GM18867 (cell line): ENCODE data around the gene MAST2.
"Not testable (repeated sequence)": the region's sequence is repeated elsewhere in the genome, so short reads cannot be mapped to it uniquely, and the experiment has no call there.

ENCODE experiments used
- ATAC-seq: cut with Tn5 transposase; IDR thresholded peaks from one replicate; pipeline ENCODE4 v1.9.1; 2021; ENCODE audit warnings: mild to moderate bottlenecking, moderate library complexity; ENCODE audit not compliant: unreplicated experiment

The MAST2 gene

GRCh38 chr1:46056325-46056724, 252.9 kb downstream of the MAST2 start:
- no peak for ATAC-seq

- not testable (repeated sequence) for ATAC-seq
Observed at GRCh38 chr1:46057215-46057614, 253.8 kb downstream of the MAST2 start.

GRCh38 chr1:46057781-46058180, 254.4 kb downstream of the MAST2 start:
- ATAC-seq, result no peak

GRCh38 chr1:46058936-46059335, 255.5 kb downstream of the MAST2 start:
- no peak for ATAC-seq

GRCh38 chr1:46061146-46061545, 257.7 kb downstream of the MAST2 start:
- ATAC-seq, result no peak

- ATAC-seq, result peak; percentile 51
Observed at GRCh38 chr1:46062651-46063319, 259.4 kb downstream of the MAST2 start.

GRCh38 chr1:46064708-46065107, 261.3 kb downstream of the MAST2 start:
- ATAC-seq, result no peak

GRCh38 chr1:46065405-46065804, 262.0 kb downstream of the MAST2 start:
- ATAC-seq, result no peak

- ATAC-seq, result no peak
Observed at GRCh38 chr1:46067652-46068051, 264.2 kb downstream of the MAST2 start.

- no peak for ATAC-seq
Observed at GRCh38 chr1:46068525-46068924, 265.1 kb downstream of the MAST2 start.

GRCh38 chr1:46070164-46070814, 266.9 kb downstream of the MAST2 start:
- no peak for ATAC-seq

GRCh38 chr1:46072975-46073374, 269.6 kb downstream of the MAST2 start:
- ATAC-seq, result no peak

GRCh38 chr1:46076343-46076742, 272.9 kb downstream of the MAST2 start:
- no peak for ATAC-seq

- no peak for ATAC-seq
Observed at GRCh38 chr1:46077644-46078043, 274.2 kb downstream of the MAST2 start.

GRCh38 chr1:46080257-46080656, 276.8 kb downstream of the MAST2 start:
- ATAC-seq, result no peak

- ATAC-seq, result no peak
Observed at GRCh38 chr1:46081206-46081605, 277.8 kb downstream of the MAST2 start.

- ATAC-seq, result no peak
Observed at GRCh38 chr1:46081619-46082018, 278.2 kb downstream of the MAST2 start.

- ATAC-seq, result no peak
Observed at GRCh38 chr1:46083579-46083978, 280.2 kb downstream of the MAST2 start.

GRCh38 chr1:46084553-46085451, 281.4 kb downstream of the MAST2 start:
- no peak for ATAC-seq
